NT2/D1 (cell line): ENCODE data around the gene SHB.

Experiments
- SUZ12 ChIP-seq: IDR thresholded peaks from 2 replicates; pipeline ENCODE4 v1.6.1; 2011; ENCODE audit not compliant: insufficient read length, insufficient read depth; ENCODE audit errors: extremely low read depth
- YY1 ChIP-seq: IDR thresholded peaks from 2 replicates; pipeline ENCODE4 v1.6.1; 2011; ENCODE audit not compliant: insufficient read length, insufficient read depth
- ZNF274 ChIP-seq: IDR thresholded peaks from 2 replicates; pipeline ENCODE4 v1.6.1; 2011; ENCODE audit warnings: mild to moderate bottlenecking, low read depth, low read length

- TF ChIP-seq ZNF274 (no peak), YY1 (no peak), SUZ12 (no peak)
Measured at GRCh38 chr9:37961351-37961750, 107.7 kb downstream of the SHB start.
